HEK293 (cell line): Measurements from ENCODE around the gene CADPS2.

Source experiments
- CTCF ChIP-seq: fragments of 450-650 bp; formaldehyde crosslinking; IDR thresholded peaks from 2 replicates; pipeline ENCODE4 v1.5.1; 2016; ENCODE audit warnings: missing biosample characterization, missing genetic modification characterization
- SETDB1 ChIP-seq: IDR thresholded peaks from one replicate; pipeline ENCODE4 v1.6.1; 2017; ENCODE audit warnings: mild to moderate bottlenecking, low read length, moderate library complexity, mixed read lengths; ENCODE audit not compliant: insufficient read length
- ZNF561 ChIP-seq: fragments of 450-650 bp; IDR thresholded peaks from 2 replicates; pipeline ENCODE4 v1.5.1; 2018; ENCODE audit warnings: missing biosample characterization, missing genetic modification characterization, borderline replicate concordance
- ZNF596 ChIP-seq: fragments of 450-650 bp; IDR thresholded peaks from 2 replicates; pipeline ENCODE4 v1.5.0; 2018; ENCODE audit warnings: missing biosample characterization, mild to moderate bottlenecking, missing genetic modification characterization, moderate library complexity
- ZNF623 ChIP-seq: fragments of 450-650 bp; formaldehyde crosslinking; IDR thresholded peaks from 2 replicates; pipeline ENCODE4 v1.5.1; 2016; ENCODE audit warnings: missing biosample characterization, missing genetic modification characterization

DNA sequence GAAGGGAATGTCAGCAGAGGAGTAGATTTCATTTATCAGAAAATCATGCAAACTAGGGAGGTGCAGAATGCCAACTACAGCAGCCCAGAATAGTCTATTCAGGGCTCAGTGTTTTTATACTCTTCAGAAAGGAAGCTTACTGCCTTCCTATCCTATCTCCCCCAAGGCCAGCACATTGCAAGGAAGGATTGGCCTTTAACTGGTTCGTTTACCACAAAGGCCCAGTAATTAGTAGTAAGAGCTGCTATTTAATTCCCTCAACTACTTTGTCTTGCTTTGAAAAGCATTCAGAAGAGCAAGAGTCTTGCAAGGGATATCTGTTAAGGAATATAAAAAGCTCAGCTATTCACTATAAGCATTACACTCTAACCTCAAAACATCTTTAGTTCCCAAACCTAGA, 97.1 kb downstream of the CADPS2 start:
- TF ChIP-seq CTCF (tag by site-specific recombination) (no peak), ZNF561 (tag by site-specific recombination) (no peak), SETDB1 (no peak), ZNF623 (no peak), ZNF596 (tag by site-specific recombination) (no peak)
